GM18873 (cell line): ENCODE results near the gene TMC2.
"Not testable (repeated sequence)": the region's sequence is repeated elsewhere in the genome, so short reads cannot be mapped to it uniquely, and the experiment has no call there.

Experiments used
- ATAC-seq: cut with Tn5 transposase; IDR thresholded peaks from one replicate; pipeline ENCODE4 v1.9.1; 2021; ENCODE audit warnings: mild to moderate bottlenecking, moderate library complexity, moderate number of reproducible peaks; ENCODE audit not compliant: unreplicated experiment, low FRiP score

Gene TMC2

GRCh38 chr20:2657674-2658073 is 121.3 kb downstream of the TMC2 start:
- no peak for ATAC-seq

DNA sequence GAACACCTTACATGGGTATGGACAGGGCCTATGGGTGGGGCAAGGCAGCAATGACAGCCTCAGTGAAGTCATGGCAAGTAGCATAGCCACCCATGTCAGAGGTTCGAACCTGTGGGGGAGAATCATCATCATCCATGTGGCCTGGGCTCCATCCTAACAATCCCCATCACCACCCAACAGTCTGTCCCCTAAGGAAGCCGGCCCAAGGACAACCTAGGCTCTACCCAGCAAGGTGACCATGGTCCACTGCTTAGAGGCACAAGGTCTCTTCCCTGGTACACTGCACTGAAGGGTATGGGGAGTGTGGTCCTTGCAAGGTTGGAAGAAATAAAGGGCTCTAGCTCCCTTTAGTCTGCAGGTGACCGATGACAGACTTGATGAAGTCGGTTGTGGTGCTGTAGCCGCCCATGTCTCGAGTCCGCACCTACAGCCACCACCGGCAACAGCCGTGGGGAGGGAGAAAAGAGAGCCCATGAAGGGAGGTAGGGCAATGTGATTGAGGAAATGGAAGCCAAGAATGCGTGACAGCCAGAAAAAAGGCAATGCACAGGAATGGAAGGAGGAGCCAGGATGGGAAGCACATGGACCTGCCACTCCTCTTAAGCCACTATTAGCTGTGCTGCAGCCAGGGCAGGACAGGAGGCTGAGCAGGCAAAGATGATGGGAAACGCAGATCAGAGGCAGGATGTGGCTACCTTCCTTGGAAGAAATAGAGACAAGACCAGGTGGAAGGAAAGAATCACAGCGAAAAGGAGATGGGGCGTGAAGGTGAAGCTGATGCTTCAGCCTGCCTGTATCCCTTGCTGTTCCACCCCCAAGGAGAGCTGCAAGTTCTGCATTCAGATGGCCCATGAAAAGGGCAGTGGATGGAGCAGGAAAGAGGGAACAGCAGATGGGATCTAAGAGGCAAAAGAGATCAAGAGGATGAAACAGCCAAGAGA is 122.3 kb downstream of the TMC2 start:
- ATAC-seq: no peak

DNA sequence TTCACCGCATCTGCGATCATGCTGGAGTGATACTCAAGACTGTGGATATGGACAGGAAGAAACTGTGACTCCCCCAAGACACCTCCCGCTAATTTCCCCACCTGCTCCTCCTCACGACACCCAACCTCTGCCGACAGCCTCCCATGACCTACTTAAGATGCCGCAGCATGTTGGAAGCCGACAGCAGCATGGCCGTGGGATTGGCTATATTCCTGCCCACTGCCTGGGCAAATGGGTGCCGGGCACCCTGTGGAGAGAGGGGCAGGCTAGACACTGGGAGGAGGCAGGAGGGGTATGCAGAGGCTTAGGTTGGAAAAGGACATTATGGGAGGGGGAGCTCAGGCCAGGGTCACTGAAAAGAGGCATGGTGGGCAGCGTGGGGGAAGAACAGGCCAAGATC is 123.2 kb downstream of the TMC2 start:
- no peak for ATAC-seq

DNA sequence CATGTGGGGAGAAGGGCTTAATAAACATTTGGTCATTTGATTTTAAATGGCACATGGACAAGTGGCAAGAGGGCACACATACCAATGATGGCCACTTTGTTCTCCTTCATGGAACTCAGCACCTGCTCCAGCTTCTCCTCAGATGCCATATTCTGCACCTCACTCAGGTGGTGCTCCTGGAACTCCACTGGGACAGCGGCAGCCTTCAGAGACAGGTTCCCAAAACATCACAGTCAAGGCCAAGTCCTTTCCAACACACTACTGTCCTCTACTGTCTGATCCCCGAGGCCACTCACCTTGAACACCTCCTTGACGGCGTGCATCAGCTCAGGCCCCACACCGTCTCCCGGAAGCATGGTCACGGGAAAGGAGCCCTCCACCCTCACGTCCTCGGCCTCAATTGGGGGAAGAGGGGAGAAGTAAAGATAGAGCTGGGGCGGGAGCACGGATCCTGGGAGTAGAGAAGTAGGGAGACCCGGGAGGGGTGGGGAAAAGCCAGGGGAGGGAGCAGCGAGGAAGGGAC is 127.1 kb downstream of the TMC2 start:
- no peak for ATAC-seq

DNA sequence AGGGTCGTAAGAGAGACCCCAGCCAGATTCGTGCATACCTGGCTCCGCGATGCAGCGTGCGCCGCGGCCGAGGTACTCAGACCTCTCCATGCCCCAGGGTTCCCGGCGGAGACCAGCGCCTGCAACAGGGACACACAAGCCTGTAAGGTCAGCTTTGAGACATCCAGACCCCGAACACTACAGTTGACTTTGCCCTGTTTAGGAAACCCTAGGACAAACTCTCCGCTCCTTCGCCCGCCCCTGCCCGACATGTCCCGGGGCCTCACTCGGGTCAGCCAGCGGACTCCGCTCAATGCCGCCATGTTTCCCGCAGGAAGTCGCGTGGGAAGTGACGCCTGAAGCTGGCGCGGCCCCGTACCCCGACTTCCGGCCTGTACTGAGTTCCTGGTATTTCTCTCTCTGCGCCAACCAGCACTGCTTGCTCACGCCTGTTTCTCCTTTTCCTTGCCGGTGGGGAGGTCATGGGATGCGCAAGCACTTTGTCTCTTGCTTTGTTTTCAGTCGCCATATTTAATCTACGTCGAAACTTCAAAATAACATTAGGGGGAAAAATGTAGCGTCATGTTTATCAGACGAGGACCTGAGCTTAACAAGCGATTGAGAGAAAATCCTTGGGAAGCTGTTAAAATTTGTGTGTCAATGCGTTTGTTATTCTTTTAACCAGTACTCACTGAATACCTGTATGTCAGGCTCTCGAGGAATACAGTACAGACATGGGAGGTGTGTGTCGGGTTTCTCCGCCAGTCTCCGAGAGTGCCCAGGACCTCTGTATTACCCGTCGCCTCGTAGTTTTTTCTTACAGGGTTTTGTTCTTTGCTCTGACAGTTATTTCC is 127.7 kb downstream of the TMC2 start, which contains the start of gene IDH3B:
Gene IDH3B (minus strand): TSS at position 330 of the 833 bp plus-strand sequence. CDS start 28 bp downstream, at position 302.
- ATAC-seq: peak; percentile 80

DNA sequence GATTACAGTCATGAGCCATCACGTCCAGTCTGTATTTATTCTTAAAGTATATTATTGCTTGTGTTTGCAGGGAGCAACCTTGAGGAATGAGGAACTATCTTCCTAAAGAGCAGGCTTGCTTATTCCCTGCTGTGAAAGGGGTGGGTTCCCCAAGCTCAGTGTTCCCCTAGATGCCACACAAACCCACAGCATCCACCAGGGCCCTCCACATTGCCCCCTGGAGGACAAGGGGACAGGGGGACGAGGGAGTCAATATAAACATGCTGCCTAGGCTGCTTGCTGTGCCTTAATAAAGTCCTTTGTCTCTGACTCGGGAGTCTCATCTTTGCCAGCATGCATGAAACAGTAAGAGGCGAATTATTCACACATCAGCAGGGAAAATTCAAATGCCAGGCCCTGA is 135.6 kb downstream of the TMC2 start:
- no peak for ATAC-seq

DNA sequence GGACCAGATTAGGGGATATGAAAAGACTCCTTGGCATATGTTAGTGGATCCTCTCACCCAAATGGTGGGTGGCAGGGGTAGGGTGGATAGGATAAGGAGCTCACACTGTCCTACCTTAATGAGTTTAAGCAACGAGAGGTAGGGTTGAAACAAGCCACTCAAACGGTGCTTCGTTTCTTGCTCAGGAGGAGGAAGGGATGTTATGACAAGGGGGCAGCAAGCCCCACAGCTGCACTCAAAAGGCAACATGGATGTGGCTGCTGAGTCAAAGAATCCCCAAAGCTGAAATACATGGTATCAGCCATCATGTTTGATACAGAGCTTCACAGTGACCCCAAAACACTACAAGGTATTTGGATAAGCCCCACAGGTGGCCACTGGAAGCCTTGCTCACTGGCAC is 136.1 kb downstream of the TMC2 start:
- ATAC-seq: no peak

GRCh38 chr20:2673453-2673852 is 137.1 kb downstream of the TMC2 start:
- ATAC-seq: no peak

- ATAC-seq: no peak
Observed at GRCh38 chr20:2680046-2680445, 143.7 kb downstream of the TMC2 start.

DNA sequence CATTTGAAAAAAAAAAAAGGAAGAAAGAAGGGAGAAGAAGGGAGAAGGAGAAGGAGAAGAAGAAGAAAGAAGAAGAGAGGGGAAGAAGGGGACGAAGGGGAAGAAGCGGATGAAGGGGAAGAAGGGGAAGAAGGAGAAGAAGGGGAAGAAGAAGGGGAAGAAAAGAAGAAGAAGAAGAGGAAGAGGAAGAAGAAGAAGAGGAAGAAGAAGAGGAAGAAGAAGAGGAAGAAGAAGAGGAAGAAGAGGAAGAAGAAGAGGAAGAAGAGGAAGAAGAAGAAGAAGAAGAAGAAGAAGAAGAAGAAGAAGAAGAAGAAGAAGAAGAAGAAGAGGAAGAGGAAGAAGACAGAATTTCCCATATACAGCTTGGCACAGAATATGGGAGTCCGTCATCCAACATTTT is 145.7 kb downstream of the TMC2 start:
- not testable (repeated sequence) for ATAC-seq

DNA sequence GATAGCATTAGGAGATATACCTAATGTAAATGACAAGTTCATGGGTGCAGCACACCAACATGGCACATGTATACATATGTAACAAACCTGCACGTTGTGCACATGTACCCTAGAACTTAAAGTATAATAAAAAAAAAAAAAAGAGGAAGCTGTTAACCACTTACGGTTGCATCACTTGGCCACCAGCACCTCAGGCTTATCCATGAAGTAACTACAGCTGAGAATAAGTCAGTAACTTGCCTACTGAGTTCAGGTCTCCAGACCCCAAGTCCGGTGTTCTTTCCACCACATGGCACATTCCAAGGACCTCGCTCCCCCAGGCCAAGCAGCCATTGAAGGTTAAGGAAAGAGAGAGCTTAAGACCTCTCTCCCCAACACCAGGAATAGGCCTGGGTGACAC is 148.4 kb downstream of the TMC2 start:
- not testable (repeated sequence) for ATAC-seq

DNA sequence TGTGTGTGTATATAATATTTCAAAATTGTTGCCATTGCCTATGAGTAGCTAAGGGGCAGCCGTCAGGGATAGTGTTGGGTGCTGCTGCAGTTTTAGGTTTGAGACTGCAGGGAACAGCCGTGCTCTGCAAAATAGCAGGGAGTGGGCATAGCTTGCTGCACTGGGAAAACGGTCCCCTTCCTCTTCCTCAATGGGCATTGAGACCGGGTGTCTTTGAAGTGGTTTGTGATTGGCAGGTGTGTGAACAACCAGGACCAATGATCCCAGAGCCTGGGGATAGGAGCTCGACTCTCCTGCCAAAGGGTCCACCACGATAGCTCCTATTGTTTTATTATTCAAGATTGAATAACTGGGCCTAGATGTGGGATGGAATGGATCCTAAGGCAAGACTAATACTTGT is 151.1 kb downstream of the TMC2 start:
- no peak for ATAC-seq

GRCh38 chr20:2688041-2688591 is 151.7 kb downstream of the TMC2 start:
- ATAC-seq: no peak

DNA sequence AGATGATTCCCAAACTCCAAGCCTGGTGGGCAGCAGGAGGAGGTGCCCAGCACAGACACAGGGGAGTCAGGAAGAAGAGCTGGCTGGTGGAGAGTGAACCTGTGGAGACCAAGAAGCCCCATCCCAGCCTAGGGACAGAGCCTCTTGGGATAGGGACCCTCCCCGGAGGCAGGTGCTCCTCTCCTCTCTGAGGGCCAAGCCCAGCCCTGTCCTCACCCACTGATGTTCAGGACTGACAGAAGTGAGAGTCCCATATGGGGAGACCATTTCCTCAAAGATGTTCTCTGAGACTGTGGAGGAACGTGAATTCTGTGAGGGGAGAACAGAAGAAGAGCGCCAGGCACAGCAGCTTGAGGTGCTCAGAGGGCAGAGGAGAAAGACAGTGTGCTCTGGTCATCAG is 153.8 kb downstream of the TMC2 start:
- ATAC-seq: no peak

DNA sequence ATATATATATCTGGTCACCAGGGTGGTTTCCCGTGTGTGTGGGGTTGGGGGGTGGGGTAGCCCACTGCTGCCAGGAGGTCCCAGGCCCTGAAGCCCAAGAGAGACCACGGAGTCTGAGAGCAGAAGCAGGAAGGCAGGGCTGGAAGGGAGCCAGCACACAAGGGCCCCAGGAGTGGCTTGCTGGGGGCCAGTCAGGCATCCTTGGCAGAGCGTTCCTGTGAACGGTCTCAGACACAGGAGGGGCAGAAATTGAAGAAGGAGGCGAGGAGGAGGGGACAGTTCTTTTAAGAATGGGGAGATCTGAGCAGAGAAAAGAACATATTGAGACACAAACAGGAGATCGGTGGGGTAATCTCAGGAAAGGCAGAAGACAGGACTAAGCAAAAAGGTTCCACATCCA is 154.3 kb downstream of the TMC2 start:
- no peak for ATAC-seq

DNA sequence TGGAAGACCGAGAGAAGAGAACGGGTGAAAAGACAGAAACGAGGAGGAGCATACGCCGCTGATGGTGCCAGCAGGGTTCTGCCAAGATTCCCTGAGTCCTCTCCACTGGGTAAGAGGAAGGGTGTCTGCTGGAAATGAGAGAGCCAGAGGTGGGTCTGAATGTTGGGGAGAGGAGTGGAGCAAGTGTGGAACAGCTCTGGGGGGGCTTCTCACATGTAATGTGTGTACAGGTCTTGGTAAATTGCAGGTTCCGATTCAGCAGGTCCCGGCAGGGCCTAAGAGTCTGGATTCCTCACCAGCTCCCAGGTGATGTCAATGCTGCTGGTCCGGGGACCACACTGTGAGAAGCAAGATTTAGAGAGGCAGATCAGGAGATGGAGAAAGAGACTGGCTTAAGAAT is 154.8 kb downstream of the TMC2 start:
- ATAC-seq: no peak
